GM19438 (cell line): ENCODE results near the gene LGALS4.
"Not testable (repeated sequence)": the region's sequence is repeated elsewhere in the genome, so short reads cannot be mapped to it uniquely, and the experiment has no call there.

Experiments
- ATAC-seq: cut with Tn5 transposase; IDR thresholded peaks from one replicate; pipeline ENCODE4 v1.9.1; 2021; ENCODE audit warnings: low read depth; ENCODE audit not compliant: unreplicated experiment

LGALS4 gene

DNA sequence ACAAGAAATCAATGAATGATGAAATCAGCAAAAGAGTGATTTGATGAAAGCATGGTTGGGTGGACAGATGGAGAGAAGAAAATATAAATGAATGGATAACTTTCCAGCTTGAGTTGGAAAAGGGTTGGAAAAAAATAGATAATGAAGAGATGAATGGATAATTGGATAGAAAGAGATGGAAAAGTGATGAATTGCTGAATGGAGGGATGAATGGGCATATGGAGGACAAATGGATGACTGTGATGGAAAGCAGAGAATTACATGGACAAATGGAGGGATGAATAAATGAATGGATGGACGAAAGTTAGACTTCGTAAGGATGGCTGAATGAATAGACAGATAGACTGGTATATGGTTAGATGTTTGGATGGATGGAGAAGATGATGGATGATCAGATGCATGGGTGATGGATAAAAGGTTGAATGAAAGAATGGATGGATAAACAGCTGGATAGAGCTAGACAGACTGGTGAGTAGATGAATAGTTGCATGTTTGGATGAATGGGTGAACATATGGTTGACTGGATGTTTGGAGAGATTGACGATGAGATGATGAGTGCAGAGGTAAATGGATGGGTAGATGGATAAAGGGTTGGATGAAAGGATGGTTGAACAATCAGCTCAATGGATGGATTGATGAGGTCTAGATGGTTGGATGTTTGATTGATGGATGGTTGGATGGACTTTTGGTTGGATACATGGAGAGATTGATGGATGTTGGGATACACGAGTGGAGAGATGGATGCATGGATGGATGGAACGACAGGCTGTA is 12.0 kb downstream of the LGALS4 start:
- no peak for ATAC-seq

- no peak for ATAC-seq
Measured at GRCh38 chr19:38799104-38799503, 13.6 kb downstream of the LGALS4 start.

GRCh38 chr19:38797781-38798180 is 15.0 kb downstream of the LGALS4 start:
- not testable (repeated sequence) for ATAC-seq

- ATAC-seq = no peak
Measured at GRCh38 chr19:38796154-38796553, 16.6 kb downstream of the LGALS4 start.

DNA sequence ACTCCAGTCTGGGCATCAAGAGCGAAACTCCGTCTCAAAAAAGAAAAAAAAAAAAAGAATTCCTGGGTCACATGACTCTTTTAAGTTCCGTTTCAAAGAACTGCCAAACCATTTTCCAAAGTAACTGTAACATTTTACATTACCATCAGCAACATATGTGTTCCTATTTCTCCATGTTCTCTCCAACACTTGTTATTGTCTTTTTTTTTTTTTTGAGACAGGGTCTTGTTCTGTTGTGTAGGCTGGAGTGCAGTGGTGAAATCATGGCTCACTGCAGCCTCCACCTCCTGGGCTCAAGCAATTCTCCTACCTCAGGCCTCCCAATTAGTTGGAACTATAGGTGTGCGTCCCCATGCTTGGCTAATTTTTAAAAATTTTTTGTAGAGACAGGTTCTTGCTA is 17.2 kb downstream of the LGALS4 start:
- ATAC-seq = no peak

- no peak for ATAC-seq
Measured at GRCh38 chr19:38793671-38794070, 19.1 kb downstream of the LGALS4 start.

DNA sequence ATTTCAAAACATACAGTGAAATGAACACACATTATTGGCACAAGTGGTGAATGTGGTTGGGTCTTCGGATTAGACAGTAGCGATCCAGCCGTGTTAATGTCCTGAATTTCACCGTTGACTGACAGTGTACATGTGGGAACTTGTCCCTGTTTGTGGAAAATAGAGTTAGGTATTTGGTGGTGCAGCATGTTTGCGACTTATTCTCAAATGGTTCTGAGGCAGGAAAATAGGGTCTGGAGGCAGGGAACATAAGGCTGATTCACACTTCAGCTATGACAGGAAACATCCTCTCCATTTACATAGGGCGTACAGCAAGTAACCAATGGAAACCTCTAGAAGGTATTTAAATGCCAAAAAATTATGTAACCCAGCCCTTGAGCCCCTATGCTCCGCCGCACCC is 19.6 kb downstream of the LGALS4 start:
- ATAC-seq = no peak

DNA sequence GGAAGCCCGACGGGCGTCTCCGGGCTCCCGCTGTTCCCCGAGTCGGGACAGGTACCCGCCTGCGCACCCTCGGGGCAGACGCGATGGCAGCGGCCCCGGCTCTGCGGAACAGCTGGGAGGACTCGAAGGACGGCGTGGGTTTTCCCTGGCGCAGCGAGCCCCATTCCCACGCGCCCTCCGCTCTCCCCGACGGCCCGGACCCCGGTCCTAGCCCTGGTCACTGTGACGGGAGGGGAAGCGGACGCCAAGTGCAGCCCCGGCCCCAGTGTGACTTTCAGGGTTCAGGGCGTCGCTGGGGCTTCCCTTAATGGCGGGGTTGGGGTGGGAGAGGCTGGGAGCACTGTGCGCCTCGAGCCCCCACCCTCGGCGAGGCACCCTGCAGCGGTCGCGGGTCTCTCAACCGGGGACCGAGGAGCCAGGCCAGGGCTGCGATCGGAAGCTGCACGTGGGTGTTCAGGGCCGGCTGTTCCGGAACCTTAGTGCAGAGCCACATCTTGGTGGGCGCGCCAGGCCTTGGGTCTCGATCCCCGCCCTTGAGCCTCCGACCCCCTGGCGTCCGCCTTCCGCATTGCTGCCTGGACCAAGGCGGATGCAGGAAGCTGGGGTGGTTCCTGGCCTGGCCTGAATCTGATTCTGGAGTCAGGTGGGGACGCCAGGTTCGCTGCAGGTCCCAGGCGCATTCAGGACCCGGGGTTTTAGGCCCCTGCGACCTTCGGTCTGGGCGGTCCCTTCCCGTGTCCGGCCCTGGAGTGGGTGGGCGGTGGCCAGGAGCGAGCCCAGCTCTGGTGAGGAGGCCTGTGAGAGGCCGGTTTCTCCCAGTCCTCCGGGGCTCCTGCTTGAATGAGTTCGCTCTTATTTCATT is 20.3 kb downstream of the LGALS4 start:
- ATAC-seq = peak; percentile 27

GRCh38 chr19:38791451-38792064 is 21.2 kb downstream of the LGALS4 start:
- peak; percentile 53 for ATAC-seq

- not testable (repeated sequence) for ATAC-seq
Measured at GRCh38 chr19:38790507-38791403, 22.0 kb downstream of the LGALS4 start.

- ATAC-seq = no peak
Measured at GRCh38 chr19:38788478-38789243, 24.1 kb downstream of the LGALS4 start, which contains the start of gene LGALS7B. Gene LGALS7B (plus strand): TSS chr19:38789200. CDS start chr19:38789227, 27 bp downstream.

GRCh38 chr19:38786572-38787265 is 26.0 kb downstream of the LGALS4 start:
- no peak for ATAC-seq

GRCh38 chr19:38786061-38786460 is 26.7 kb downstream of the LGALS4 start:
- not testable (repeated sequence) for ATAC-seq

GRCh38 chr19:38785187-38785699 is 27.5 kb downstream of the LGALS4 start:
- ATAC-seq = no peak

GRCh38 chr19:38784224-38784623 is 28.5 kb downstream of the LGALS4 start:
- ATAC-seq = no peak

- not testable (repeated sequence) for ATAC-seq
Measured at GRCh38 chr19:38782212-38782611, 30.5 kb downstream of the LGALS4 start.

DNA sequence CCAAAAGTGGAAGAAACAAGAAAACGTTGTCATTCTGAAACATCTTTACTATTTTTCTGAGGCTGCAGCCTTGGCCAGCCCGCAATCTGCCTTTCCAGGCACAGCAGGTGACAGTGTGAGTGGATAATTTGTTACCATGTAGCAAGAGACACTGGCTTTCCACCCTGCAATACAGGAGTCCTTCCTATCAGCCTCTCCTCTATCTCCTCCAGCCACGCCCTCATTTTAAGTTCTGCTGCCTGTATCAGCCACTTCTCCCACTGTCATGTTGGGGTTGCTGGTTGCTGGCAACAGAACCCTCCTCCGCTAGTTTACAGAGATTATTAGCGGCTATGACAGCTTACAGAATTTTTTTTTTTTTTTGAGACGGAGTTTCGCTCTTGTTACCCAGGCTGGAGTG is 31.7 kb downstream of the LGALS4 start:
- ATAC-seq = no peak

DNA sequence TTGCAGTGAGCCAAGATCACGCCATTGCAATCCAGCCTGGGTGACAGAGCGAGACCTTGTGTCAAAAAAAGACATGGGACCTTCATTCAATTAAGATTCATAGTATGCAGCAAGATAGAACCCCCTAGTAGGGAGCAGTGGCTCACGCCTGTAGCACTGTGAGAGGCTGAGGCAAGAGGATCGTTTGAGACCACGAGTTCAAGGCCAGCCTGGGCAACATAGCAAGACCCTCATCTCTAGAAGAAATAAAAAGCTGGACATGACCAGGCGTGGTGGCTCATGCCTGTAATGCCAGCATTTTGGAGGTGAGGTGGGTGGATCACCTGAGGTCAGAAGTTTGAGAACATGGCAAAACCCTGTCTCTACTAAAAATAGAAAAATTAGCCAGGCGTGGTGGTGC is 32.3 kb downstream of the LGALS4 start:
- ATAC-seq = no peak

DNA sequence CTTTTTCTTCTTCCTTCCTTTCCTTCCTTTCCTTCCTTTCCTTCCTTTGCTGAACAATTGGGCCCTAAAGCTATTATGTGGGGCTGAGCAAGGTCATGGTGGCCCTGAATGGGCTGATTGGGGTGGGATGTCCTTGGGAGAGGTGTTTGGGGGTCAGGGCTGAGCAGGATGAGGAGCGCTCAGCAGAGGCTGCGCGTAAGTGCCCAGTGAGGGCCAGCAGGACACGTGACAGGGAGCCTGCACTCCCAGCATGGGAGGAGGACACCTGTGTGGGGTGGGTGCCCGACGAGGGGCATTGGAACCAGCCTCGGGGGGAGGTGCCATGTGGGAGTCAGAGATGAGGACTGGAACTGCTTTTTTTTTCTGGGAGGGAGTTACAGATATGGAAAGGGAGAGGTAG is 34.0 kb downstream of the LGALS4 start:
- no peak for ATAC-seq
